Endothelial cell of umbilical vein (primary cell): ENCODE results near the gene SLC25A19. TPM values are rescaled to one million over a fixed set of nuclear protein-coding genes. Genes with fewer than 3 reads are reported as not detected.

ENCODE experiments used
- BruUV-seq: library from RNA; stranded (reverse); fragments of 400-500 nt; replicated peaks from 2 replicates; lab custom pipeline; 2021; lab: Mats Ljungman, UMichigan
- CTCF ChIA-PET: fragments of 300-600, 350-600 bp; sonication (Branson Sonifier 250); formaldehyde crosslinking; loops from one replicate; lab custom pipeline; 2021; ENCODE audit warnings: antibody characterized with exemption, inconsistent platforms; lab: Charles Lee
- POLR2A ChIA-PET: fragments of 300-600, 350-600 bp; sonication (Branson Sonifier 250); formaldehyde crosslinking; loops from one replicate; lab custom pipeline; 2021; ENCODE audit warnings: antibody characterized with exemption, inconsistent platforms; lab: Charles Lee
- DNase-seq: peaks from one replicate; pipeline ENCODE4 v3.0.0-alpha.2; 2011; ENCODE audit warnings: low read depth, low spot score
- FAIRE-seq: peaks from 2 replicates; lab custom pipeline; 2011; peaks lifted over from hg19 to GRCh38; lab: Jason Lieb, UNC
- H2AFZ ChIP-seq: 2 replicates; pipeline ENCODE4 v1.6.0; 2012; ENCODE audit warnings: low read depth, low read length, control low read depth, inconsistent platforms
- H3K27ac ChIP-seq: 2 replicates; pipeline ENCODE4 v1.5.1; 2011; ENCODE audit warnings: low read depth, mild to moderate bottlenecking, control low read depth, low read length, moderate library complexity; ENCODE audit not compliant: insufficient read depth
- H3K27me3 ChIP-seq, 2 experiments: 2 replicates each; pipeline versions ENCODE4 v1.6.0 to v1.6.1; 2011; ENCODE audit warnings: low read length in 2 of 2, mixed read lengths in 1 of 2; ENCODE audit not compliant: control insufficient read depth in 2 of 2, insufficient read depth in 2 of 2
- H3K36me3 ChIP-seq, 2 experiments: 2 replicates in 1 of 2; 3 replicates in 1 of 2; pipeline ENCODE4 v1.5.1; 2011; ENCODE audit warnings: low read length in 2 of 2, mild to moderate bottlenecking in 1 of 2, moderate library complexity in 1 of 2; ENCODE audit not compliant: control insufficient read depth in 2 of 2, insufficient read depth in 2 of 2; ENCODE audit errors: extremely low read depth in 1 of 2
- H3K4me1 ChIP-seq: 3 replicates; pipeline ENCODE4 v1.5.1; 2011; ENCODE audit warnings: mild to moderate bottlenecking, low read length; ENCODE audit not compliant: control insufficient read depth, insufficient read depth; ENCODE audit errors: extremely low read depth
- H3K4me2 ChIP-seq: 2 replicates; pipeline ENCODE4 v1.6.1; 2011; ENCODE audit warnings: low read length, control low read depth, mixed read lengths; ENCODE audit not compliant: insufficient read depth
- H3K4me3 ChIP-seq, 3 experiments: fragments of 200-600 bp in 1 of 3; sonication (generic), shearing (Covaris generic) in 1 of 3; replicated peaks in 1 of 3; 2 replicates each; pipeline ENCODE4 v1.5.1; 2011 to 2016; ENCODE audit warnings: control low read depth in 3 of 3, low read length in 3 of 3, mild to moderate bottlenecking in 2 of 3, inconsistent platforms in 1 of 3, low read depth in 1 of 3, moderate library complexity in 1 of 3; ENCODE audit not compliant: insufficient read depth in 1 of 3
- H3K79me2 ChIP-seq: 2 replicates; pipeline ENCODE4 v1.6.0; 2012; ENCODE audit warnings: low read length, inconsistent platforms; ENCODE audit not compliant: control insufficient read depth, insufficient read depth
- H3K9ac ChIP-seq: replicated peaks from 2 replicates; pipeline ENCODE3; 2011; ENCODE audit warnings: low read length, control low read depth; ENCODE audit not compliant: insufficient read depth; ENCODE audit errors: extremely low read depth
- H3K9me1 ChIP-seq: replicated peaks from 3 replicates; pipeline ENCODE4 v1.6.0; 2011; ENCODE audit warnings: mild to moderate bottlenecking, low read length; ENCODE audit not compliant: control insufficient read depth, insufficient read depth; ENCODE audit errors: extremely low read depth
- H3K9me3 ChIP-seq: replicated peaks from 2 replicates; pipeline ENCODE4 v1.5.1; 2012; ENCODE audit warnings: low read length, inconsistent platforms; ENCODE audit not compliant: control insufficient read depth, insufficient read depth
- H4K20me1 ChIP-seq: replicated peaks from 2 replicates; pipeline ENCODE3; 2011; ENCODE audit warnings: mild to moderate bottlenecking, low read length; ENCODE audit not compliant: control insufficient read depth, insufficient read depth; ENCODE audit errors: extremely low read depth
- EZH2 ChIP-seq: IDR thresholded peaks from 2 replicates; pipeline ENCODE4 v1.6.1; 2012; ENCODE audit warnings: borderline replicate concordance, low read depth, mild to moderate bottlenecking, moderate library complexity, low read length, inconsistent platforms; ENCODE audit not compliant: severe bottlenecking
- FOS ChIP-seq: IDR thresholded peaks from 2 replicates; pipeline ENCODE4 v1.6.1; 2011; ENCODE audit warnings: mild to moderate bottlenecking, low read length, moderate library complexity, borderline replicate concordance; ENCODE audit not compliant: insufficient read depth
- GATA2 ChIP-seq: IDR thresholded peaks from 2 replicates; pipeline ENCODE4 v1.7.0; 2011; ENCODE audit warnings: low read depth, mild to moderate bottlenecking, moderate library complexity, mixed read lengths, low read length; ENCODE audit not compliant: insufficient read length, insufficient read depth
- JUN ChIP-seq: IDR thresholded peaks from 2 replicates; pipeline ENCODE4 v1.6.1; 2011; ENCODE audit warnings: borderline replicate concordance, low read depth; ENCODE audit not compliant: insufficient read length, insufficient read depth
- MYC ChIP-seq: IDR thresholded peaks from one replicate; pipeline ENCODE4 v1.6.1; 2011; ENCODE audit warnings: mild to moderate bottlenecking, low read depth, low read length
- POLR2A ChIP-seq: IDR thresholded peaks from 2 replicates; pipeline ENCODE4 v1.6.1; 2012; ENCODE audit warnings: low read depth, mild to moderate bottlenecking, control low read depth, low read length
- POLR2AphosphoS5 ChIP-seq: IDR thresholded peaks from 2 replicates; pipeline ENCODE4 v1.6.1; 2012; ENCODE audit warnings: low read depth, mild to moderate bottlenecking, control low read depth, low read length, moderate library complexity; ENCODE audit not compliant: insufficient read depth
- dilution Hi-C: fragments of 300-500 bp; cut with MboI; formaldehyde crosslinking; loops from one replicate; pipeline ENCODE4 v1.15.0; 2019; ENCODE audit warnings: low sequenced_read_pairs; ENCODE audit not compliant: extremely low pct_ligation_motif_present
- intact Hi-C: fragments of 100-400 bp; cut with micrococcal nuclease; formaldehyde crosslinking; loops from one replicate; pipeline ENCODE4 v1.10.0; 2022
- polyA plus RNA-seq, 4 experiments: library from polyadenylated mRNA; depleted of rRNA in 3 of 4; stranded (reverse) in 3 of 4; unstranded in 1 of 4; fragments of >200 nt; gene quantifications; 2 replicates each; pipeline versions ENCODE4 v1.2.1 to v1.2.3, GENCODE V29; 2011 to 2012; ENCODE audit warnings: missing spikeins in 1 of 4
- total RNA-seq: library from RNA; stranded (reverse); gene quantifications from 2 replicates; pipeline ENCODE4 v1.2.3, GENCODE V29; 2021
- TF ChIP-seq, protein P1 (sequence below): IDR thresholded peaks from 2 replicates; pipeline ENCODE4 v1.6.1; 2011; ENCODE audit not compliant: insufficient read depth, insufficient read length
- TF ChIP-seq, protein P2 (sequence below), 2 donors: IDR thresholded peaks; 1 replicate in 1 of 2; 2 replicates in 1 of 2; pipeline ENCODE4 v1.5.1; 2011; ENCODE audit warnings: low read length in 2 of 2, mild to moderate bottlenecking in 2 of 2, moderate library complexity in 2 of 2, control low read depth in 1 of 2, inconsistent platforms in 1 of 2, low read depth in 1 of 2; ENCODE audit not compliant: insufficient read depth in 1 of 2; ENCODE audit errors: extremely low read depth in 1 of 2

Gene SLC25A19
- total and polyA plus RNA-seq, 2 donors (not counting 3 experiments of a cell fraction or from before 2014, with no cell fraction given) = 20.6 to 20.9 TPM

DNA sequence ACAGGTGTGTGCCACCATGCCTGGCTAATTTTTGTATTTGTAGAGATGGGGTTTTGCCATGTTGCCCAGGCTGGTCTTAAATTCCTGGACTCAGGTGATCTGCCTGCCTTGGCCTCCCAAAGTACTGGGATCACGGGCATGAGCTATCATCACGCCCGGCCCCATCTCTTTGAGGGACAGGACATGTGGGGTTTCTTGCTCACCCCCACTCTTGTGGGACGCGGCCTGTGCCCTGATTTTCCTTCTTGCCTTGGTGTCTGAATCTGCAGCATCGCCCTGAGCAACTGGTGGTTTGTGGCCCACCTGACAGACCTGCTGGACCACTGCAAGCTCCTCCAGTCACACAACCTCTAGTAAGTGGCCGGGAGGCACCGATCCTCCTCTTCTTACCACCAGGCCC lies 58.2 kb downstream of the SLC25A19 start:
- Histone ChIP-seq H3K79me2 (no peaks in the 10 kb centered on the region), H3K9ac (no peak overlapping the region), H3K27me3 (no peaks in the 10 kb centered on the region), H4K20me1 (no peaks in the 10 kb centered on the region), H3K9me3 (no peaks in the 10 kb centered on the region), H3K9me1 (no peaks in the 10 kb centered on the region), H3K27ac (no peak overlapping the region), H2AFZ (no peak overlapping the region), H3K36me3 (peaks cover 9 to 40% of the 10 kb centered on the region in 2 experiments), H3K4me1 (no peaks in the 10 kb centered on the region), H3K4me3 (no peak overlapping the region), H3K4me2 (no peak overlapping the region)
- FAIRE-seq (no peak), DNase-seq (no peak)
- TF ChIP-seq, protein P1, sequence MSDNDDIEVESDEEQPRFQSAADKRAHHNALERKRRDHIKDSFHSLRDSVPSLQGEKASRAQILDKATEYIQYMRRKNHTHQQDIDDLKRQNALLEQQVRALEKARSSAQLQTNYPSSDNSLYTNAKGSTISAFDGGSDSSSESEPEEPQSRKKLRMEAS = no peak
- TF ChIP-seq JUN (no peak), POLR2AphosphoS5 (no peak), POLR2A (no peak), GATA2 (no peak), FOS (no peak), MYC (no peak), EZH2 (no peak)
- TF ChIP-seq, protein P2, sequence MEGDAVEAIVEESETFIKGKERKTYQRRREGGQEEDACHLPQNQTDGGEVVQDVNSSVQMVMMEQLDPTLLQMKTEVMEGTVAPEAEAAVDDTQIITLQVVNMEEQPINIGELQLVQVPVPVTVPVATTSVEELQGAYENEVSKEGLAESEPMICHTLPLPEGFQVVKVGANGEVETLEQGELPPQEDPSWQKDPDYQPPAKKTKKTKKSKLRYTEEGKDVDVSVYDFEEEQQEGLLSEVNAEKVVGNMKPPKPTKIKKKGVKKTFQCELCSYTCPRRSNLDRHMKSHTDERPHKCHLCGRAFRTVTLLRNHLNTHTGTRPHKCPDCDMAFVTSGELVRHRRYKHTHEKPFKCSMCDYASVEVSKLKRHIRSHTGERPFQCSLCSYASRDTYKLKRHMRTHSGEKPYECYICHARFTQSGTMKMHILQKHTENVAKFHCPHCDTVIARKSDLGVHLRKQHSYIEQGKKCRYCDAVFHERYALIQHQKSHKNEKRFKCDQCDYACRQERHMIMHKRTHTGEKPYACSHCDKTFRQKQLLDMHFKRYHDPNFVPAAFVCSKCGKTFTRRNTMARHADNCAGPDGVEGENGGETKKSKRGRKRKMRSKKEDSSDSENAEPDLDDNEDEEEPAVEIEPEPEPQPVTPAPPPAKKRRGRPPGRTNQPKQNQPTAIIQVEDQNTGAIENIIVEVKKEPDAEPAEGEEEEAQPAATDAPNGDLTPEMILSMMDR (IDR thresholded peaks at IDR 0.05; ENCODE audit: extremely low read depth in 1 of 2, insufficient read depth in 1 of 2, low read depth in 1 of 2, low read length in 2 of 2) = no peak
- no TSS peak for BruUV-seq
- CTCF ChIA-PET = interaction anchor here (1.2 to 1.8 kb wide), 4 partner anchors 10 to 117 kb away, joined by 3 to 7 read pairs (median 4); partner anchors contain the start of gene MIF4GD
- intact Hi-C loops (no loop called here), dilution Hi-C loops (no loop called here)
- POLR2A ChIA-PET = no interaction called here
